ENCODE results near the gene RFX1. TPM values are rescaled to one million over a fixed set of nuclear protein-coding genes. Genes with fewer than 3 reads are reported as not detected.

Gene RFX1
- total RNA-seq, 1 donor from 2014 or later: 19.9 TPM

DNA sequence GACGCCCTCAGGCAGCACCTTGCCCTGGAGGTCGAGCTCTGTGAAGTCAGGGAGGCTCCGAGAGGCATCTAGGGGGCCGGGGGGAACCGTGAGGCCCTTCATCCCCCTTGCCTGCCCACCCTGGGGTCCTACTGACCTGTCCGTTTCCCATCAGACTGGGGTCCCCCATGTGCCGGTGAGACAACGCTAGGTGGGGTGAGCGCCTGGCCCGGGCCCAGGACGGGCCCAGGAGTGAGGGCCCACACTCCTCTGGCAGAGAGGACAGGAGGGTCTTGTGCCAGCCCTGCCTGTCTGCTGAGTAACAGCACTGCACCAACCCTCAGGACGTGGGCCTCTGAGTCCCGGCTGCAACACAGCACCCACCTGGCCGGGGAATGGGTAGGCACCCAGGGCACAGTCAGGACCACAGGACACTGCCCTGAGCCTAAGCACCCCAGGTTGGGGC, 39.4 kb downstream of the RFX1 start:
- no peak for DNase-seq (ENCODE audit: low read depth, low spot score)
- H3K4me3 Mint-ChIP-seq: no peak overlapping the region
- no peak overlapping the region for H3K27ac Mint-ChIP-seq (ENCODE audit: unreplicated experiment)
- peaks cover 7% of the 10 kb centered on the region for H3K36me3 Mint-ChIP-seq (ENCODE audit: low read depth)
- no peaks in the 10 kb centered on the region for H3K9me3 Mint-ChIP-seq
- H3K27me3 Mint-ChIP-seq (ENCODE audit: low read depth): peaks cover 2% of the 10 kb centered on the region
- no peak for TF ChIP-seq CTCF (conservative IDR thresholded peaks at IDR 0.05)
- peaks cover under 1% of the 10 kb centered on the region for H3K4me1 Mint-ChIP-seq

GRCh38 chr19:13965926-13966683, 40.0 kb downstream of the RFX1 start:
- DNase-seq (ENCODE audit: low read depth, low spot score): no peak
- peaks cover 6% of the 10 kb centered on the region for H3K27me3 Mint-ChIP-seq (ENCODE audit: low read depth)
- no peak for TF ChIP-seq CTCF (conservative IDR thresholded peaks at IDR 0.05)
- H3K36me3 Mint-ChIP-seq (ENCODE audit: low read depth): peaks cover 12% of the 10 kb centered on the region
- no peak overlapping the region for H3K4me3 Mint-ChIP-seq
- no peaks in the 10 kb centered on the region for H3K9me3 Mint-ChIP-seq
- H3K27ac Mint-ChIP-seq (ENCODE audit: unreplicated experiment): no peak overlapping the region
- H3K4me1 Mint-ChIP-seq: peaks cover 5% of the 10 kb centered on the region

DNA sequence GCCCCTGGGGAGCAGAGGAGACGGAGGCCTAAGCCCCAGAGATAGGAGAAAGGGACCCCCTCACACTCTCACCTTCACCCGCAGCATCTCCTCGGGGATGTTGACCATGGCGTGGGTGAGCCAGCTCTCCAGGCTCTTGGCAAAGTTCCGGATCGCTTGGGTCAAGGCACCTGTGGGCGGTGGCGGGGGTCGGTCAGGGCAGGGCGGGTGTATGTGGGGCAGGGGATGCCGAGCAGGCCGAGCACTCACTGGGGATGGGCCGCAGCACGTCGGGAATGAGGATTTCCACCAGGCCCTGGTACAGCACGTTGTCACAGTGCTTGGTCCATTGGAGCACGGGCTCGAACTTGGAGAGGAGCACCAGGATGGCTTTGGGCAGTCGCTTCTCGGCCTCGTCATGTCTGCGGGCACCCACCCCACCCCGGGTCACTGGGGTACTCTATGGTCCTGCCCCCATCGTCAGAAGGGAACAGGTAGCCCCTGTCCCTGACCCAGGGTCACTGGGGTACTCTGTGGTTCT, 40.7 kb downstream of the RFX1 start:
- H3K27me3 Mint-ChIP-seq (ENCODE audit: low read depth): peaks cover 6% of the 10 kb centered on the region
- peaks cover 5% of the 10 kb centered on the region for H3K4me1 Mint-ChIP-seq
- peaks cover 12% of the 10 kb centered on the region for H3K36me3 Mint-ChIP-seq (ENCODE audit: low read depth)
- TF ChIP-seq CTCF (conservative IDR thresholded peaks at IDR 0.05): no peak
- DNase-seq (ENCODE audit: low read depth, low spot score): no peak
- H3K4me3 Mint-ChIP-seq: no peak overlapping the region
- H3K27ac Mint-ChIP-seq (ENCODE audit: unreplicated experiment): no peak overlapping the region
- H3K9me3 Mint-ChIP-seq: no peaks in the 10 kb centered on the region

- H3K4me3 Mint-ChIP-seq: peak overlapping the region; percentile 72
- H3K36me3 Mint-ChIP-seq (ENCODE audit: low read depth): peaks cover 12% of the 10 kb centered on the region
- H3K4me1 Mint-ChIP-seq: peaks cover 5% of the 10 kb centered on the region
- no peaks in the 10 kb centered on the region for H3K9me3 Mint-ChIP-seq
- DNase-seq (ENCODE audit: low read depth, low spot score): no peak
- TF ChIP-seq CTCF (conservative IDR thresholded peaks at IDR 0.05): no peak
- no peak overlapping the region for H3K27ac Mint-ChIP-seq (ENCODE audit: unreplicated experiment)
- peaks cover 6% of the 10 kb centered on the region for H3K27me3 Mint-ChIP-seq (ENCODE audit: low read depth)
Observed at GRCh38 chr19:13964776-13965175, 41.3 kb downstream of the RFX1 start.

GRCh38 chr19:13963603-13964105, 42.5 kb downstream of the RFX1 start:
- no peak for DNase-seq (ENCODE audit: low read depth, low spot score)
- Mint-ChIP-seq H3K27me3 (ENCODE audit: low read depth) (peaks cover 6% of the 10 kb centered on the region), H3K27ac (ENCODE audit: unreplicated experiment) (no peak overlapping the region), H3K4me1 (peaks cover 5% of the 10 kb centered on the region), H3K4me3 (no peak overlapping the region), H3K9me3 (no peaks in the 10 kb centered on the region), H3K36me3 (ENCODE audit: low read depth) (peaks cover 9% of the 10 kb centered on the region)
- no peak for TF ChIP-seq CTCF (conservative IDR thresholded peaks at IDR 0.05)

All from neural crest cell (in vitro differentiated cells).